Heart right ventricle (tissue), 16 donors: ENCODE measurements around the gene TMEM123. TPM values are rescaled to one million over a fixed set of nuclear protein-coding genes. Genes with fewer than 3 reads are reported as not detected.

Experiments used
- ATAC-seq, 8 donors: fragments of 200-7000 bp; cut with Tn5 transposase; one replicate each; pipeline ENCODE4 v1.9.1; 2020; ENCODE audit warnings: mild to moderate bottlenecking in 8 of 8, moderate library complexity in 8 of 8, moderate number of reproducible peaks in 1 of 8
- DNase-seq, 2 donors: peaks; one replicate each; pipeline ENCODE4 v3.0.0-alpha.2; 2020
- H3K27ac ChIP-seq, 10 donors: fragments of 200-600 bp; sonication (generic) in 2 of 10; one replicate each; pipeline versions ENCODE4 v1.5.0 to v1.8.0; 2020 to 2022; ENCODE audit warnings: mild to moderate bottlenecking in 3 of 10
- H3K27me3 ChIP-seq, 7 donors: fragments of 200-600 bp; one replicate each; pipeline ENCODE4 v1.8.0; 2021 to 2022; ENCODE audit warnings: mild to moderate bottlenecking in 2 of 7
- H3K36me3 ChIP-seq, 9 donors: fragments of 200-600 bp; sonication (generic) in 1 of 9; one replicate each; pipeline versions ENCODE4 v1.5.0 to v1.8.0; 2020 to 2022; ENCODE audit warnings: mild to moderate bottlenecking in 2 of 9
- H3K4me1 ChIP-seq, 9 donors: fragments of 200-600 bp; sonication (generic) in 1 of 9; one replicate each; pipeline versions ENCODE4 v1.5.0 to v1.8.0; 2020 to 2022; ENCODE audit warnings: mild to moderate bottlenecking in 4 of 9
- H3K4me3 ChIP-seq, 10 donors: fragments of 200-600 bp; sonication (generic) in 2 of 10; one replicate each; pipeline versions ENCODE4 v1.5.0 to v1.8.0; 2020 to 2022; ENCODE audit warnings: mild to moderate bottlenecking in 7 of 10, moderate library complexity in 2 of 10
- H3K9me3 ChIP-seq, 11 donors: fragments of 200-600 bp in 10 of 11; sonication (generic) in 2 of 11; one replicate each; pipeline versions ENCODE4 v1.5.0 to v1.8.0; 2013 to 2022; ENCODE audit warnings: mild to moderate bottlenecking in 2 of 11, control low read depth in 1 of 11, moderate library complexity in 1 of 11
- CTCF ChIP-seq, 9 donors: fragments of 200-600 bp; sonication (generic) in 2 of 9; IDR thresholded peaks; one replicate each; pipeline versions ENCODE4 v1.5.0 to v1.8.0; 2021 to 2022; ENCODE audit warnings: antibody characterized with exemption in 9 of 9, mild to moderate bottlenecking in 5 of 9, moderate library complexity in 1 of 9
- WGBS, 2 donors: extraction: QIAGEN DNeasy Blood & Tissue Kit; methylation state at CpG; one replicate each; pipeline ENCODE4 v1.1.7; 2013; ENCODE audit warnings: inconsistent platforms in 1 of 2; 5-methylcytosine and 5-hydroxymethylcytosine counted together
- intact Hi-C, 10 donors: fragments of 100-400 bp; cut with DNase I; formaldehyde crosslinking; loops; one replicate each; pipeline versions ENCODE4 v1.11.1 to v1.14.2; 2022
- polyA plus RNA-seq, 2 donors: library from polyadenylated mRNA; stranded (reverse); fragments of 200-250 nt; gene quantifications; one replicate each; pipeline ENCODE4 v1.2.3, GENCODE V29; 2013
- total RNA-seq, 10 donors: library from RNA; stranded (reverse); fragmentation: NEBNext Ultra II Directional in 3 of 10; extraction: Animal tissue kit (Norgen Biotek cat#: 25700) in 3 of 10; gene quantifications; one replicate each; pipeline versions ENCODE4 v1.2.1 to v1.2.4, GENCODE V29; 2021 to 2023
- donor health status: Arrhythmogenic right ventricular cardiomyopathy.
- donor health status: ischemic (EF 13 %, LVEDD 7.1; RV severe dilation, severe dysfunction).
- donor health status: healthy with polysubstance abuse.
- donor health status: DM: no; HTN: yes; CAD: no.
- donor health status: DM: no; HTN: no; CAD: no.
- donor health status: ischemic (EF 25% LVEDD 6.9; RV normal size, moderate dysfunction).
- donor health status: ischemic (EF 25% LVEDD 5.7; RV mildly dilated, moderate dysfunction).
- donor health status: healthy.
- donor health status: DM: yes; HTN: yes; CAD: no.
- donor health status: Ischemic cardiomyopathy.
- donor health status: ischemic (EF 35%, LVEDD 5.7; RV mildly dilated, moderate dysfunction).
- donor health status: nonischemic (EF 11% LVEDD 7.7; RV severe dilation, severe dysfunction).
- donor health status: DM: yes; HTN: yes; CAD: no.
- donor health status: PGD.
- donor health status: ischemic (EF 29% LVEDD 5.4; RV normal size, mild dysfunction).
- donor health status: nonischemic (EF 23%, LVEDD 6.1; RV moderate dilation, normal function).

The TMEM123 gene
- total and polyA plus RNA-seq, 12 donors, result 18.7 to 98.7 (median 77.4) TPM

DNA sequence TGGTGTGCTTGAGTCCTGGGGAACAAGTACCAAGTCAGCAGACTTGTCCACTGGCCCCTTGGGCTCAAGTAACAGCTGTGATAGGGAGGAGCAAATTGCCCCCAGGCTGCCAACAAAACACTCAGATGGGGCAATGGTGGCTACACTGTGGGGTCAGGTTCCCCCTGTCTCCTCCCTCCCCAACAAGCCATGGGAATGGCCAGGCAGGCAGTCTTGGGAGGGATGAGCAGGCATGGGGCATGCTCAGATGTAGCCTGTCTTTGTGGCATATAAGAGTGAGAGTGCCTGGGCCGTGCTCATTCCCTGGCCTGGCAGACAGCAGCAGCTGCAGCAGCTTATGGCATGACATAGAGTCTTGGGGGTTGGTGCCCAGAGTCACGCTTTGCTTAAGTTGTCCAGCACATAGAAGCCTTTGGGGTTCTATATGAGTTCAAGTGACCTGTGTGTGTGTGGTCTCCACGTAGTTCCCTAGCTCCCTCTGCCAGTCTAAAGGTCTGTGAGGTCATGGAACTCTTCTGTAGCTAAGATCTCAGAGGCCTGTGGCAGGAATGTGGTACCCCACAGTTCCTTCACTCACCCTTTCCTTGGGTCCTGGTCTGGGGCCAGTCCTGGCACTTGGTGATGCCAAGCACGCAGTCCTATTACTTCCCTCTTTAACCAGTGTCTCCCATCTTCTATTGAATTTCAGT, 60.9 kb downstream of the TMEM123 start:
- no peaks in the 10 kb centered on the region for H3K9me3 ChIP-seq
- peak in 1 of 8 donors; percentile 42 for ATAC-seq
- no peak for DNase-seq
- WGBS, 2 donors, result 93 to 94% methylated on average over 4 of the region's 4 CpGs
- H3K4me1 ChIP-seq, result peaks cover 0 to 5% (median under 1%) of the 10 kb centered on the region in 9 donors
- no peak for TF ChIP-seq CTCF (IDR thresholded peaks at IDR 0.05)
- intact Hi-C loops, result loop anchor here in 9 of 10 donors (2.0 to 5.0 kb wide), 6 partner anchors 61 to 106 kb away; partner anchors contain the start of gene TMEM123 (in 2 of the 9)
- H3K4me3 ChIP-seq, result no peak overlapping the region
- no peak overlapping the region for H3K27ac ChIP-seq
- H3K27me3 ChIP-seq, result no peaks in the 10 kb centered on the region
- H3K36me3 ChIP-seq, result peaks cover 0 to 94% (median 18%) of the 10 kb centered on the region in 9 donors

DNA sequence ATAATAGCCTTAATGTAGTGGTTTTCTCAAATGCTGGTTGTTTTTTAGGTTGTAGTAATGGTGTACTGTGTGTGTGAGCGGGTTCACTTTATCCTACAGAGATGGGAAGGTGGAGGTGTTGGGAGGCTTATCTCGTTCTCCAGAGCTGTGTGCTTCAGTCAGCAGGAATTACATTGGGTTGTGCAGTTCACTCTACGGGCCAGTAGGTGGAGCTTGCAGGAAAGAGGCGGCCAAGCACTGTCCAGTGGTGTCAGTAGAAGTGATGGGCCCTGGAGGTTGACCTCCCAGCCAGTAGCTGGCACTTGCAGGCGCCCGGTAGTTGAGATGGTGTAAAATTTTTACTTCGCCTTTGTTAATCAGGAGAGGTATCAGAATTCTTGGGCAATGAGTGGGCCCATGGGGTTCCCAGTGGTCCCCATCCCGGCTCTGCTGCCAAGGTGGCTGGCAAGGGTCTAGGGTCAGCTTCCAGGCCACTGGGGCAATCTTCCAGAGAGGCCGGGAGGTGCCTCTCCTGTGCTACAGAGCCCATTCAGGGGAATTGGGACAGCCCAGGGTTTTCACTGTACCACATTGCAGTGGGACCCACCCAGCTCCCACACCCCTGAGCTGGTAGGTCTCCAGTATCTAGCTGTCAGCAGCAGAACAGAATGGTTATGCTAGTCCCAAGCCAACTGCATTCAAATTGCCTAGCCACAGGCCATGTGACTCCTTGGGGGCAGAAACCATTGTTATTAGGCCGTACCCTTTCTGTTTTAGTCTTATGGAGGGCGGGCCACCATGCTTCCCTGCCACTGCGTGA, 61.7 kb downstream of the TMEM123 start:
- Histone ChIP-seq H3K4me1 (peaks cover 0 to 5% (median 0%) of the 10 kb centered on the region in 9 donors), H3K4me3 (no peak overlapping the region), H3K36me3 (peaks cover 0 to 94% (median 18%) of the 10 kb centered on the region in 9 donors), H3K27ac (no peak overlapping the region), H3K9me3 (no peaks in the 10 kb centered on the region), H3K27me3 (no peaks in the 10 kb centered on the region)
- DNase-seq (peak; percentile 44 to 57), ATAC-seq (peak; percentile 76 to 88 (median 86))
- TF ChIP-seq CTCF (IDR thresholded peaks at IDR 0.05), result peak; percentile 71 to 87 (median 83)
- 71 to 76% methylated on average over 12 of the region's 12 CpGs for WGBS, 2 donors
- intact Hi-C loops, result loop anchor here in 9 of 10 donors (2.0 to 5.0 kb wide), 6 partner anchors 61 to 106 kb away; partner anchors contain the start of gene TMEM123 (in 2 of the 9)

DNA sequence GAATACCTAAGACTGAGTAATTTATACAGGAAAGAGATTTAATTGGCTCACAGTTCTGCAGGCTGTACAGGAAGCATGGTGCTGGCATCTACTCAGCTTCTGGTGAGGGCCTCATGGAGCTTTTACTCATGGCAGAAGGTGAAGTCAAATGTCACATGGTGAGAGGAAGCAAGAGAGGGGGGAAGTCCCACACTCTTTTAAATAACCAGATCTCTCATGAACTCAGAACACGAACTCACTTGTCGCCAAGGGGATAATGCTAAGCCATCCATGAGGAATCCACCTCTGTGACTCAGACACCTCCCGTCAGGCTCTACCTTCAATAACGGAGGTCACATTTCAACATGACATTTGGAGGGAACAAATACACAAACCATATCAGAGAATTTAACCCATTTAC, 63.3 kb downstream of the TMEM123 start:
- intact Hi-C loops, result loop anchor here in 1 of 10 donors (10.0 kb wide), 1 partner anchor 66 kb away; the partner anchor contains the start of gene TMEM123
- 94% methylated on average over 4 of the region's 4 CpGs for WGBS, 2 donors
- H3K36me3 ChIP-seq, result peaks cover 0 to 95% (median 15%) of the 10 kb centered on the region in 9 donors

More for the DNA sequence above, 63.3 kb downstream of the TMEM123 start:
- H3K4me1 ChIP-seq, result peaks cover 0 to 20% (median 6%) of the 10 kb centered on the region in 9 donors
- H3K27me3 ChIP-seq, result no peaks in the 10 kb centered on the region
- no peaks in the 10 kb centered on the region for H3K9me3 ChIP-seq
- H3K4me3 ChIP-seq, result no peak overlapping the region
- DNase-seq (no peak), ATAC-seq (no peak)
- no peak overlapping the region for H3K27ac ChIP-seq
- no peak for TF ChIP-seq CTCF (IDR thresholded peaks at IDR 0.05)
